Measurements from ENCODE around the gene IL31. TPM values are rescaled to one million over a fixed set of nuclear protein-coding genes. Genes with fewer than 3 reads are reported as not detected.

IL31 gene
- total RNA-seq, 6 donors from 2014 or later, result not detected

- no peak overlapping the region for H3K4me3 ChIP-seq
- ATAC-seq (ENCODE audit: low FRiP score in 2 of 2), result peak in 1 of 2 donors; percentile 16
- 71 to 77% methylated on average over 22 of the region's 22 CpGs for WGBS, 2 donors
- H3K4me1 ChIP-seq, result no peaks in the 10 kb centered on the region
- DNase-seq, result no peak
- no peak overlapping the region for H3K27ac ChIP-seq
- no peak for TF ChIP-seq POLR2AphosphoS5 (IDR thresholded peaks at IDR 0.05)
- no peak for TF ChIP-seq EP300 (IDR thresholded peaks at IDR 0.05)
- no peak for TF ChIP-seq POLR2A (IDR thresholded peaks at IDR 0.05)
- TF ChIP-seq CTCF (IDR thresholded peaks at IDR 0.05), result no peak
- no peaks in the 10 kb centered on the region for H3K9me3 ChIP-seq
- no peaks in the 10 kb centered on the region for H3K27me3 ChIP-seq
- H3K36me3 ChIP-seq, result no peaks in the 10 kb centered on the region
Observed at GRCh38 chr12:122166422-122167349, 7.3 kb downstream of the IL31 start.

GRCh38 chr12:122162976-122163375, 11.0 kb downstream of the IL31 start:
- no peak for DNase-seq
- WGBS, 2 donors, result 79 to 81% methylated on average over 3 of the region's 3 CpGs
- no peaks in the 10 kb centered on the region for H3K27me3 ChIP-seq

GRCh38 chr12:122161682-122162081, 12.3 kb downstream of the IL31 start:
- TF ChIP-seq POLR2A (IDR thresholded peaks at IDR 0.05), result no peak
- no peak for TF ChIP-seq CTCF (IDR thresholded peaks at IDR 0.05)
- no peak for TF ChIP-seq POLR2AphosphoS5 (IDR thresholded peaks at IDR 0.05)
- no peak for TF ChIP-seq EP300 (IDR thresholded peaks at IDR 0.05)
- no peak overlapping the region for H3K27ac ChIP-seq
- no peak for ATAC-seq (ENCODE audit: low FRiP score in 2 of 2)
- 54 to 62% methylated on average over 8 of the region's 8 CpGs for WGBS, 2 donors
- no peaks in the 10 kb centered on the region for H3K9me3 ChIP-seq
- DNase-seq, result no peak
- no peaks in the 10 kb centered on the region for H3K36me3 ChIP-seq
- no peaks in the 10 kb centered on the region for H3K27me3 ChIP-seq
- H3K4me1 ChIP-seq, result no peaks in the 10 kb centered on the region
- no peak overlapping the region for H3K4me3 ChIP-seq

More at GRCh38 chr12:122162976-122163375, 11.0 kb downstream of the IL31 start:
- Histone ChIP-seq H3K27ac (no peak overlapping the region), H3K9me3 (no peaks in the 10 kb centered on the region), H3K4me1 (no peaks in the 10 kb centered on the region), H3K36me3 (no peaks in the 10 kb centered on the region), H3K4me3 (no peak overlapping the region)
- no peak for ATAC-seq (ENCODE audit: low FRiP score in 2 of 2)
- TF ChIP-seq POLR2A (IDR thresholded peaks at IDR 0.05) (no peak), CTCF (IDR thresholded peaks at IDR 0.05) (no peak), POLR2AphosphoS5 (IDR thresholded peaks at IDR 0.05) (no peak), EP300 (IDR thresholded peaks at IDR 0.05) (no peak)

- TF ChIP-seq EP300 (IDR thresholded peaks at IDR 0.05) (no peak), CTCF (IDR thresholded peaks at IDR 0.05) (no peak), POLR2A (IDR thresholded peaks at IDR 0.05) (no peak)
- Histone ChIP-seq H3K4me3 (no peak overlapping the region), H3K27ac (no peak overlapping the region), H3K9me3 (no peaks in the 10 kb centered on the region), H3K36me3 (no peaks in the 10 kb centered on the region), H3K27me3 (no peaks in the 10 kb centered on the region), H3K4me1 (no peaks in the 10 kb centered on the region)
- ATAC-seq (ENCODE audit: low FRiP score in 2 of 2), result no peak
- no peak for DNase-seq
- WGBS, 2 donors, result 85 to 86% methylated on average over 11 of the region's 11 CpGs
Observed at GRCh38 chr12:122160761-122161160, 13.3 kb downstream of the IL31 start.

GRCh38 chr12:122159882-122160281, 14.1 kb downstream of the IL31 start:
- H3K4me1 ChIP-seq, result no peaks in the 10 kb centered on the region
- DNase-seq, result no peak
- H3K4me3 ChIP-seq, result no peak overlapping the region
- 62 to 72% methylated on average over 4 of the region's 4 CpGs for WGBS, 2 donors
- no peaks in the 10 kb centered on the region for H3K27me3 ChIP-seq
- H3K36me3 ChIP-seq, result no peaks in the 10 kb centered on the region
- H3K27ac ChIP-seq, result no peak overlapping the region
- ATAC-seq (ENCODE audit: low FRiP score in 2 of 2), result no peak
- H3K9me3 ChIP-seq, result no peaks in the 10 kb centered on the region
- TF ChIP-seq POLR2A (IDR thresholded peaks at IDR 0.05) (no peak), EP300 (IDR thresholded peaks at IDR 0.05) (no peak), CTCF (IDR thresholded peaks at IDR 0.05) (no peak), POLR2AphosphoS5 (IDR thresholded peaks at IDR 0.05) (no peak)

Measured in upper lobe of left lung (tissue), 6 donors.